ENCODE data around the gene MCUB.
"Not testable (repeated sequence)": the region's sequence is repeated elsewhere in the genome, so short reads cannot be mapped to it uniquely, and the experiment has no call there.

The MCUB gene

GRCh38 chr4:109672169-109672930 lies 112.3 kb downstream of the MCUB start:
- no peak for TF ChIP-seq Cebpa-rat (IDR thresholded peaks at IDR 0.05)
- Histone ChIP-seq H3K9ac (no peak overlapping the region), H3K27me3 (no peaks in the 10 kb centered on the region), H3K27ac (no peak overlapping the region), H3K4me3 (no peak overlapping the region), H3K4me2 (no peak overlapping the region), H3K9me3 (replicated peaks in 1 of 11) (peaks cover 12 to 30% (median 20%) of the 10 kb centered on the region in 11 experiments), H3K4me1 (no peaks in the 10 kb centered on the region), H4K20me1 (no peaks in the 10 kb centered on the region), H3K36me3 (peaks cover 0 to 59% (median 8%) of the 10 kb centered on the region in 11 experiments; a peak in 10 of 22 replicates)

GRCh38 chr4:109673303-109673702 lies 113.3 kb downstream of the MCUB start:
- H3K36me3 ChIP-seq, result peaks cover 0 to 63% (median 9%) of the 10 kb centered on the region in 11 experiments; a peak in 13 of 22 replicates
- H3K4me2 ChIP-seq, result no peak overlapping the region
- H3K9me3 ChIP-seq (replicated peaks in 1 of 11), result peaks cover 13 to 37% (median 23%) of the 10 kb centered on the region in 11 experiments
- TF ChIP-seq Cebpa-rat (IDR thresholded peaks at IDR 0.05), result no peak
- H3K9ac ChIP-seq, result no peak overlapping the region
- no peaks in the 10 kb centered on the region for H3K4me1 ChIP-seq
- H3K27ac ChIP-seq, result no peak overlapping the region
- no peak overlapping the region for H3K4me3 ChIP-seq
- no peaks in the 10 kb centered on the region for H4K20me1 ChIP-seq
- no peaks in the 10 kb centered on the region for H3K27me3 ChIP-seq

GRCh38 chr4:109675181-109675580 lies 115.1 kb downstream of the MCUB start:
- H3K27me3 ChIP-seq, result no peaks in the 10 kb centered on the region
- peaks cover 4 to 77% (median 18%) of the 10 kb centered on the region in 11 experiments; a peak in 15 of 22 replicates for H3K36me3 ChIP-seq
- no peak overlapping the region for H3K4me3 ChIP-seq
- H3K4me1 ChIP-seq, result no peaks in the 10 kb centered on the region
- TF ChIP-seq Cebpa-rat (IDR thresholded peaks at IDR 0.05), result no peak
- H3K9ac ChIP-seq, result no peak overlapping the region
- no peaks in the 10 kb centered on the region for H4K20me1 ChIP-seq
- peaks cover 32 to 56% (median 42%) of the 10 kb centered on the region in 11 experiments for H3K9me3 ChIP-seq (replicated peaks in 1 of 11)
- H3K4me2 ChIP-seq, result no peak overlapping the region
- H3K27ac ChIP-seq, result no peak overlapping the region

- Histone ChIP-seq H3K27ac (no peak overlapping the region), H3K27me3 (no peaks in the 10 kb centered on the region), H4K20me1 (no peaks in the 10 kb centered on the region), H3K4me1 (no peaks in the 10 kb centered on the region), H3K4me3 (no peak overlapping the region), H3K9me3 (replicated peaks in 1 of 11) (peaks cover 32 to 51% (median 41%) of the 10 kb centered on the region in 11 experiments), H3K36me3 (peaks cover 4 to 77% (median 18%) of the 10 kb centered on the region in 11 experiments; a peak in 14 of 22 replicates), H3K4me2 (no peak overlapping the region), H3K9ac (no peak overlapping the region)
- no peak for TF ChIP-seq Cebpa-rat (IDR thresholded peaks at IDR 0.05)
Measured at GRCh38 chr4:109675843-109676242, 115.8 kb downstream of the MCUB start.

- Histone ChIP-seq H3K4me1 (no peaks in the 10 kb centered on the region), H3K36me3 (peaks cover 4 to 78% (median 18%) of the 10 kb centered on the region in 11 experiments; a peak in 14 of 22 replicates), H3K27ac (no peak overlapping the region), H3K4me3 (no peak overlapping the region), H3K9ac (no peak overlapping the region), H3K27me3 (no peaks in the 10 kb centered on the region), H4K20me1 (no peaks in the 10 kb centered on the region), H3K4me2 (no peak overlapping the region), H3K9me3 (replicated peaks in 1 of 11) (peaks cover 23 to 42% (median 30%) of the 10 kb centered on the region in 11 experiments)
- TF ChIP-seq Cebpa-rat (IDR thresholded peaks at IDR 0.05), result no peak
Measured at GRCh38 chr4:109676886-109677285, 116.8 kb downstream of the MCUB start.

- H3K9ac ChIP-seq, H3K27me3 ChIP-seq, H3K4me2 ChIP-seq, H3K27ac ChIP-seq, H3K4me1 ChIP-seq, H4K20me1 ChIP-seq: not testable (repeated sequence)
- peaks cover 21 to 42% (median 26%) of the 10 kb centered on the region in 11 experiments for H3K9me3 ChIP-seq (replicated peaks in 1 of 11)
- 0 out of 20 replicates have a peak overlapping the region, but pooled peaks of 1 of the 10 experiments have one; percentile 19 for H3K4me3 ChIP-seq
- H3K36me3 ChIP-seq, result peaks cover 4 to 75% (median 14%) of the 10 kb centered on the region in 11 experiments; a peak in 15 of 22 replicates
Measured at GRCh38 chr4:109678472-109678871, 118.4 kb downstream of the MCUB start.

- not testable (repeated sequence) for H3K4me1 ChIP-seq, H3K27me3 ChIP-seq, H3K4me2 ChIP-seq, H3K9ac ChIP-seq, H4K20me1 ChIP-seq, H3K27ac ChIP-seq
- Histone ChIP-seq H3K36me3 (peaks cover 4 to 71% (median 14%) of the 10 kb centered on the region in 11 experiments; a peak in 15 of 22 replicates), H3K9me3 (replicated peaks in 1 of 11) (peaks cover 21 to 42% (median 26%) of the 10 kb centered on the region in 11 experiments), H3K4me3 (0 out of 20 replicates have a peak overlapping the region, but pooled peaks of 1 of the 10 experiments have one; percentile 19)
Measured at GRCh38 chr4:109678925-109679324, 118.9 kb downstream of the MCUB start.

- Histone ChIP-seq H3K27me3 (no peaks in the 10 kb centered on the region), H3K36me3 (peaks cover 31 to 88% (median 42%) of the 10 kb centered on the region in 11 experiments), H3K27ac (no peak overlapping the region), H3K9ac (no peak overlapping the region), H3K4me3 (no peak overlapping the region), H3K4me2 (no peak overlapping the region), H3K9me3 (replicated peaks in 1 of 11) (peaks cover 20 to 28% (median 24%) of the 10 kb centered on the region in 11 experiments), H3K4me1 (peaks cover 0 to 6% (median 0%) of the 10 kb centered on the region in 10 experiments; a peak in 1 of 20 replicates), H4K20me1 (no peaks in the 10 kb centered on the region)
- TF ChIP-seq Cebpa-rat (IDR thresholded peaks at IDR 0.05), result no peak
Measured at GRCh38 chr4:109682875-109683274, 122.8 kb downstream of the MCUB start.

GRCh38 chr4:109683621-109684253 lies 123.7 kb downstream of the MCUB start:
- no peak overlapping the region for H3K9ac ChIP-seq
- no peaks in the 10 kb centered on the region for H3K27me3 ChIP-seq
- peaks cover 13 to 21% (median 18%) of the 10 kb centered on the region in 11 experiments for H3K9me3 ChIP-seq (replicated peaks in 1 of 11)
- H3K4me1 ChIP-seq, result peaks cover 0 to 6% (median 0%) of the 10 kb centered on the region in 10 experiments; a peak in 1 of 20 replicates
- no peak overlapping the region for H3K27ac ChIP-seq
- peaks cover 31 to 89% (median 38%) of the 10 kb centered on the region in 11 experiments for H3K36me3 ChIP-seq
- H3K4me3 ChIP-seq, result no peak overlapping the region
- TF ChIP-seq Cebpa-rat (IDR thresholded peaks at IDR 0.05), result no peak
- no peaks in the 10 kb centered on the region for H4K20me1 ChIP-seq
- no peak overlapping the region for H3K4me2 ChIP-seq

All from BLaER1 treated with 17β-estradiol and CSF1 and Interleukin-3, amounts not matched to agents 10 nM and 100 nM (cell line).